K562 (cell line): ENCODE measurements around the gene KCNG4. TPM values are rescaled to one million over a fixed set of nuclear protein-coding genes. Genes with fewer than 3 reads are reported as not detected.

Experiments used
- ATAC-seq: fragments of 200-7000 bp; cut with Tn5 transposase; 3 replicates; pipeline ENCODE4 v1.9.1; 2020; ENCODE audit warnings: moderate library complexity
- BruUV-seq: library from RNA; stranded (reverse); fragments of 400-500 nt; replicated peaks from 2 replicates; lab custom pipeline; 2021; lab: Mats Ljungman, UMichigan
- CTCF ChIA-PET: fragments of 300-600 bp; formaldehyde crosslinking; extraction: SDS; loops from one replicate; lab custom pipeline; 2021; ENCODE audit warnings: low intra/inter-chr PET ratio; lab: Yijun Ruan, JAX
- POLR2A ChIA-PET: fragments of 300-600, 350-650 bp; sonication (Branson Sonifier 250); formaldehyde crosslinking; extraction: SDS; loops from one replicate; lab custom pipeline; 2021; ENCODE audit warnings: antibody characterized with exemption, inconsistent platforms; lab: Yijun Ruan, JAX
- DNase-seq, 4 experiments: peaks; one replicate each; pipeline versions ENCODE4 v3.0.0 to v3.0.0-alpha.2; 2011 to 2018; ENCODE audit warnings: low spot score in 3 of 4, mixed read lengths in 3 of 4; ENCODE audit errors: extremely low read depth in 1 of 4
- FAIRE-seq: peaks from 2 replicates; lab custom pipeline; 2011; peaks lifted over from hg19 to GRCh38; lab: Jason Lieb, UNC
- H2AFZ ChIP-seq: 2 replicates; pipeline ENCODE4 v1.6.0; 2011; ENCODE audit warnings: low read depth, low read length, control low read depth, inconsistent platforms
- H3K27ac ChIP-seq: fragments of 200-600 bp; 3 replicates; pipeline ENCODE4 v1.8.0; 2011; ENCODE audit warnings: low read depth, mild to moderate bottlenecking, control low read depth, inconsistent platforms, low read length, moderate library complexity, mixed read lengths; ENCODE audit errors: extremely low read depth
- H3K27me3 ChIP-seq, 2 experiments: fragments of 300-600 bp in 1 of 2; 2 replicates in 1 of 2; 3 replicates in 1 of 2; pipeline versions ENCODE4 v1.6.0 to v1.8.0; 2011; ENCODE audit warnings: inconsistent platforms in 2 of 2, low read length in 2 of 2, mild to moderate bottlenecking in 1 of 2, mixed read lengths in 1 of 2, moderate library complexity in 1 of 2; ENCODE audit not compliant: control insufficient read depth in 2 of 2, insufficient read depth in 2 of 2
- H3K36me3 ChIP-seq: fragments of 300-600 bp; 3 replicates; pipeline ENCODE4 v1.8.0; 2011; ENCODE audit warnings: mild to moderate bottlenecking, low read length, inconsistent platforms; ENCODE audit not compliant: control insufficient read depth, insufficient read depth
- H3K4me1 ChIP-seq, 2 experiments: fragments of 200-600 bp in 1 of 2; replicated peaks in 1 of 2; 2 replicates in 1 of 2; 3 replicates in 1 of 2; pipeline versions ENCODE4 v1.5.1 to v1.8.0; 2011; ENCODE audit warnings: inconsistent platforms in 2 of 2, low read length in 2 of 2, mild to moderate bottlenecking in 1 of 2, mixed read lengths in 1 of 2, moderate library complexity in 1 of 2; ENCODE audit not compliant: control insufficient read depth in 2 of 2, insufficient read depth in 2 of 2
- H3K4me2 ChIP-seq: 2 replicates; pipeline ENCODE4 v1.6.1; 2011; ENCODE audit warnings: low read length, control low read depth, inconsistent platforms, mixed read lengths; ENCODE audit not compliant: insufficient read depth
- H3K4me3 ChIP-seq: fragments of 200-600 bp; sonication (generic), shearing (Covaris generic); 2 replicates; pipeline ENCODE4 v1.5.1; 2016; ENCODE audit warnings: control low read depth, inconsistent platforms
- H3K79me2 ChIP-seq: fragments of 200-600 bp; 3 replicates; pipeline ENCODE4 v1.8.0; 2011; ENCODE audit warnings: low read length, inconsistent platforms; ENCODE audit not compliant: control insufficient read depth, insufficient read depth
- H3K9ac ChIP-seq, 2 experiments: 2 replicates each; pipeline versions ENCODE4 v1.6.0 to v1.6.1; 2011; ENCODE audit warnings: low read depth in 2 of 2, low read length in 2 of 2, control low read depth in 1 of 2, inconsistent platforms in 1 of 2, mild to moderate bottlenecking in 1 of 2, mixed read lengths in 1 of 2; ENCODE audit not compliant: insufficient read depth in 1 of 2
- H3K9me1 ChIP-seq: one replicate; pipeline ENCODE4 v1.6.0; 2011; ENCODE audit warnings: inconsistent platforms, mild to moderate bottlenecking, low read length, moderate library complexity; ENCODE audit not compliant: control insufficient read depth, insufficient read depth
- H3K9me3 ChIP-seq: replicated peaks from 2 replicates; pipeline ENCODE4 v1.5.1; 2011; ENCODE audit warnings: low read depth, low read length, inconsistent platforms; ENCODE audit not compliant: control insufficient read depth, insufficient read depth
- H4K20me1 ChIP-seq: replicated peaks from 2 replicates; pipeline ENCODE4 v1.6.1; 2011; ENCODE audit warnings: low read length, inconsistent platforms, mixed read lengths; ENCODE audit not compliant: control insufficient read depth, insufficient read depth
- ADNP ChIP-seq: fragments of 200-800 bp; sonication (Bioruptor generic); IDR thresholded peaks from 2 replicates; pipeline ENCODE4 v1.6.1; 2016; ENCODE audit warnings: missing genetic modification characterization, missing compliant biosample characterization
- BCOR ChIP-seq: fragments of 450-650 bp; IDR thresholded peaks from 2 replicates; pipeline ENCODE4 v1.6.1; 2016
- BRD4 ChIP-seq: fragments of 200-600 bp; sonication (generic); IDR thresholded peaks from 2 replicates; pipeline ENCODE4 v1.6.1; 2017; ENCODE audit warnings: inconsistent platforms
- CBX1 ChIP-seq: sonication (generic); IDR thresholded peaks from 2 replicates; pipeline ENCODE4 v1.6.1; 2016; ENCODE audit warnings: antibody characterized with exemption, low read depth, mild to moderate bottlenecking
- KDM1A ChIP-seq, 2 experiments: fragments of 450-650 bp; IDR thresholded peaks; 2 replicates each; pipeline ENCODE4 v1.6.1; 2016; ENCODE audit warnings: mild to moderate bottlenecking in 2 of 2
- KLF6 ChIP-seq: fragments of 250-450 bp; sonication (Bioruptor Pico); IDR thresholded peaks from 2 replicates; pipeline ENCODE4 v1.4.0; 2020; ENCODE audit warnings: mild to moderate bottlenecking, moderate library complexity, borderline replicate concordance
- MED1 ChIP-seq: sonication (generic); formaldehyde crosslinking; IDR thresholded peaks from 2 replicates; pipeline ENCODE4 v1.8.1; 2023; ENCODE audit warnings: missing genetic modification reagents, borderline replicate concordance
- POLR3A ChIP-seq: IDR thresholded peaks from 2 replicates; pipeline ENCODE4 v1.6.1; 2011; ENCODE audit warnings: borderline replicate concordance, mild to moderate bottlenecking, moderate library complexity; ENCODE audit not compliant: insufficient read length, insufficient read depth; ENCODE audit errors: extremely low read depth
- RBM25 ChIP-seq: fragments of 200-400 bp; formaldehyde crosslinking; IDR thresholded peaks from 2 replicates; pipeline ENCODE4 v1.6.1; 2018; ENCODE audit warnings: low read length, low read depth, moderate library complexity; ENCODE audit not compliant: severe bottlenecking
- RCOR1 ChIP-seq, 2 experiments: IDR thresholded peaks; 2 replicates each; pipeline ENCODE4 v1.6.1; 2012; ENCODE audit warnings: low read depth in 2 of 2, low read length in 2 of 2, borderline replicate concordance in 1 of 2, improper control_type of control experiment in 1 of 2
- SMARCA5 ChIP-seq: fragments of 450-650 bp; IDR thresholded peaks from 2 replicates; pipeline ENCODE4 v1.6.1; 2016
- STAT5A ChIP-seq: IDR thresholded peaks from 2 replicates; pipeline ENCODE4 v1.6.1; 2012; ENCODE audit warnings: low read length, inconsistent platforms, borderline replicate concordance
- TAF1 ChIP-seq: IDR thresholded peaks from 2 replicates; pipeline ENCODE4 v1.6.1; 2011; ENCODE audit warnings: mild to moderate bottlenecking, low read length, moderate library complexity; ENCODE audit not compliant: insufficient read depth, control insufficient read depth, severe bottlenecking; ENCODE audit errors: extremely low read depth
- TEAD4 ChIP-seq, 2 experiments: sonication (generic) in 1 of 2; formaldehyde crosslinking in 1 of 2; IDR thresholded peaks; 2 replicates each; pipeline versions ENCODE4 v1.6.1 to v1.8.0; 2012 to 2022; ENCODE audit warnings: borderline replicate concordance in 1 of 2, inconsistent platforms in 1 of 2, low read length in 1 of 2, mild to moderate bottlenecking in 1 of 2, missing genetic modification reagents in 1 of 2
- ZFP36 ChIP-seq: fragments of 150-350 bp; IDR thresholded peaks from 2 replicates; pipeline ENCODE4 v1.6.1; 2018; ENCODE audit warnings: low read length, low read depth; ENCODE audit not compliant: partially characterized antibody
- ZNF277 ChIP-seq: fragments of 250-450 bp; sonication (Bioruptor Pico); IDR thresholded peaks from 2 replicates; pipeline ENCODE4 v1.8.0; 2022; ENCODE audit warnings: inconsistent platforms, mild to moderate bottlenecking, moderate library complexity, borderline replicate concordance
- ZNF668 ChIP-seq: fragments of 250-450 bp; sonication (Bioruptor Pico); IDR thresholded peaks from 2 replicates; pipeline ENCODE4 v1.8.0; 2022; ENCODE audit warnings: mild to moderate bottlenecking, inconsistent platforms
- WGBS: fragments of 100-300 bp; shearing (Covaris generic); methylation state at CpG from one replicate; pipeline ENCODE4 v1.1.6; 2016; ENCODE audit warnings: low coverage, mixed read lengths; ENCODE audit not compliant: insufficient coverage; ENCODE audit errors: missing lambda C conversion rate; 5-methylcytosine and 5-hydroxymethylcytosine counted together
- in situ Hi-C: fragments of 300-500 bp; cut with MboI; formaldehyde crosslinking; loops from 4 replicates; pipeline ENCODE4 v1.15.0; 2018; ENCODE audit warnings: inconsistent platforms, mixed read lengths
- intact Hi-C: fragments of 100-400 bp; cut with micrococcal nuclease; formaldehyde crosslinking; loops from 2 replicates; pipeline ENCODE4 v1.14.2; 2022
- polyA plus RNA-seq, 8 experiments: library from polyadenylated mRNA; depleted of rRNA in 4 of 8; stranded (reverse) in 5 of 8; unstranded in 3 of 8; fragments of >200 nt; fragmentation: Nextera tagmentation in 2 of 8; fragmentation: Illumina TruSeq in 1 of 8; extraction: Ambion mirVana in 2 of 8; extraction: Trizol in 1 of 8; gene quantifications; 2 replicates each; pipeline versions ENCODE4 v1.2.1 to v1.2.3, GENCODE V29; 2011 to 2014; ENCODE audit warnings: inconsistent platforms in 1 of 8, missing spikeins in 1 of 8
- total RNA-seq, 7 experiments: library from RNA; depleted of rRNA in 6 of 7; stranded (reverse); fragments of >200 nt in 6 of 7; fragmentation: Illumina TruSeq in 2 of 7; extraction: Trizol in 2 of 7; gene quantifications; 2 replicates each; pipeline versions ENCODE4 v1.2.1 to v1.2.3, GENCODE V29; 2011 to 2021; ENCODE audit warnings: low replicate concordance in 1 of 7

KCNG4 gene
- total and polyA plus RNA-seq, 9 of the 15 experiments (the other 6 are each of a cell fraction or from before 2014, with no cell fraction given) = not detected

DNA sequence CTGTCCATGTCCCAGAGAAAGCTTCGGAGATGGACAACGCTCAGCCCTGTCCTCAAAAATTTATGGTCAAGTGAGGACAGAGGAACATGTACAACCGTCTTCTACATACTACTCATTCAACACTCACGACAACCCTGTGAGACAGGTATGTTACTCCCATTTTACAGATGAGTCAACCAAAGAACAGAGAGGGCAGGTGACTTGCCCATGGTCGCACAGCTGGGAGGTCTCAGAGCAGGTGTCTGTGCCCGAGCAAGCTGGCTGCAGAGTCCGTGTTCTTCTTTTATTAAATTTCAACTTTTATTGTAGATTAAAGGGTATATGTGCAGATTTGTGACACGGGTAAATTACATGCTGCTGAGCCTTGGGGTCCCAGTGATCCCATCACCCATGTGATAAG is 49.1 kb upstream of the KCNG4 start:
- H3K9me3 ChIP-seq = no peaks in the 10 kb centered on the region
- no peak overlapping the region for H3K4me3 ChIP-seq
- DNase-seq (no peak), FAIRE-seq (no peak), ATAC-seq (no peak)
- no peak overlapping the region for H2AFZ ChIP-seq
- CTCF ChIA-PET = no interaction called here
- in situ Hi-C loops (no loop called here), intact Hi-C loops (no loop called here)
- peaks cover 6% of the 10 kb centered on the region for H4K20me1 ChIP-seq
- H3K9me1 ChIP-seq = no peaks in the 10 kb centered on the region
- H3K36me3 ChIP-seq = no peaks in the 10 kb centered on the region
- H3K27ac ChIP-seq = no peak overlapping the region
- no peaks in the 10 kb centered on the region for H3K4me1 ChIP-seq
- peaks cover 69 to 89% of the 10 kb centered on the region in 2 experiments for H3K27me3 ChIP-seq
- H3K79me2 ChIP-seq = no peaks in the 10 kb centered on the region
- BruUV-seq = no TSS peak
- TF ChIP-seq MED1 (CRISPR knock-in tag) (no peak), SMARCA5 (peak; percentile 49; the same call in 1 of the 2 replicates), ADNP (tag) (0 out of 2 replicates have a peak, but pooled peaks have one; percentile 55), CBX1 (peak; percentile 37; the same call in 1 of the 2 replicates), ZNF277 (no peak), TEAD4 (IDR thresholded peaks at IDR 0.05; ENCODE audit: low read length) (no peak), TEAD4 (CRISPR knock-in tag; IDR thresholded peaks at IDR 0.05; ENCODE audit: borderline replicate concordance) (no peak), BCOR (peak; percentile 70; the same call in 1 of the 2 replicates), ZFP36 (peak; percentile 69), RBM25 (peak; percentile 91), TAF1 (no peak), BRD4 (no peak), POLR3A (no peak), RCOR1 (IDR thresholded peaks at IDR 0.05; ENCODE audit: borderline replicate concordance in 1 of 2, low read depth in 2 of 2, low read length in 2 of 2) (0 out of 4 replicates have a peak, but pooled peaks of 1 of the 2 experiments have one; percentile 13), ZNF668 (CRISPR knock-in tag) (no peak), STAT5A (no peak), KLF6 (CRISPR knock-in tag) (no peak), KDM1A (IDR thresholded peaks at IDR 0.05) (peak; percentile 9 to 43; a peak in 2 of 4 replicates)
- H3K4me2 ChIP-seq = no peak overlapping the region
- no peak overlapping the region for H3K9ac ChIP-seq
- under 1% methylated on average over 8 of the region's 8 CpGs for WGBS
- POLR2A ChIA-PET = no interaction called here
